Stimulated activated CD4-positive, alpha-beta T cell treated with anti-CD3 and anti-CD28 coated beads, Interleukin-2, amount 100 ng/mL, for 24 hours (primary cell): ENCODE measurements around the gene KRT86.
"Not testable (repeated sequence)": the region's sequence is repeated elsewhere in the genome, so short reads cannot be mapped to it uniquely, and the experiment has no call there.

ENCODE experiments used
- DNase-seq, 2 donors: peaks; one replicate each; pipeline ENCODE4 v3.0.0-alpha.2; 2020

The KRT86 gene

GRCh38 chr12:52270541-52271070 is 3.8 kb upstream of the KRT86 start:
- no peak for DNase-seq

- no peak for DNase-seq
These were observed 3.3 kb upstream of the KRT86 start for GRCh38 chr12:52271158-52271557.

GRCh38 chr12:52275686-52276085 is 1.2 kb downstream of the KRT86 start:
- no peak for DNase-seq

DNA sequence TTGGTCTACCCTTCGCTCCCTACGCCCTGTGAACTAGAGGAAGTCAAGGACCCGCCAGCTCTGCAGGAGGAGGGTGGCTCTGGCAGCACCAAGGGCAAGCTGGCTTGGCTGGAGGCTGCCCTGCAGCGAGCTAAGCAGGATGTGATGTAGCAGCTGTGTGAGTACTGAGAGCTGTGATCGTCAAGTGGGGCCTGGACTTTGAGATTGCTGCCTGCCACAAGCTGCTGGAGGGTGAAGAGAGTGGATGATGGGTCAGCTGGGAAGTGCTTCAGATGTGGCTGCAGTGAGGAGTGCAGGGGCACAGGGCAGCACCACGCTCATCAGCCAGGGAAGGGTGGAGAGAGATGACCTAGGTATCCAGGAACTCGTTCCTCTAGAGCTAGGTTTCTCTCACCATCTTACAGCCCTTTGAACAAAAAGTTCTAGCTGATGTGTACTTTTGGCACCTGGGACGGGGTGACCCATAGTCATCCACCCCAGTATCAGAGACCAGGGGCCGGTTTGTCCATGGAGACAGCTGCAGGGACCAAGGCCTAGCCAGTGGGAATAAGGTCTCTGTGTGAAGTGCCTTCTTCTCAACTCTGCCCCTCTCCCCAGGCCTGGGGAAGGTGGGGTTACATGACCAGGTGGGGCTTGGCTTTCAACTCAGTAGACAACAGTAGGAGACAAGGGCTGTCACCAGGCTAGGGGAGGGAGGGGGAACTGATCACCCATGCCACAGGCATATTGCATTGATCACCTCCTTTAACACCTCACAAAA is 3.2 kb downstream of the KRT86 start:
- no peak for DNase-seq

GRCh38 chr12:52278575-52279421 is 4.4 kb downstream of the KRT86 start:
- peak; percentile 81 to 84 for DNase-seq

DNA sequence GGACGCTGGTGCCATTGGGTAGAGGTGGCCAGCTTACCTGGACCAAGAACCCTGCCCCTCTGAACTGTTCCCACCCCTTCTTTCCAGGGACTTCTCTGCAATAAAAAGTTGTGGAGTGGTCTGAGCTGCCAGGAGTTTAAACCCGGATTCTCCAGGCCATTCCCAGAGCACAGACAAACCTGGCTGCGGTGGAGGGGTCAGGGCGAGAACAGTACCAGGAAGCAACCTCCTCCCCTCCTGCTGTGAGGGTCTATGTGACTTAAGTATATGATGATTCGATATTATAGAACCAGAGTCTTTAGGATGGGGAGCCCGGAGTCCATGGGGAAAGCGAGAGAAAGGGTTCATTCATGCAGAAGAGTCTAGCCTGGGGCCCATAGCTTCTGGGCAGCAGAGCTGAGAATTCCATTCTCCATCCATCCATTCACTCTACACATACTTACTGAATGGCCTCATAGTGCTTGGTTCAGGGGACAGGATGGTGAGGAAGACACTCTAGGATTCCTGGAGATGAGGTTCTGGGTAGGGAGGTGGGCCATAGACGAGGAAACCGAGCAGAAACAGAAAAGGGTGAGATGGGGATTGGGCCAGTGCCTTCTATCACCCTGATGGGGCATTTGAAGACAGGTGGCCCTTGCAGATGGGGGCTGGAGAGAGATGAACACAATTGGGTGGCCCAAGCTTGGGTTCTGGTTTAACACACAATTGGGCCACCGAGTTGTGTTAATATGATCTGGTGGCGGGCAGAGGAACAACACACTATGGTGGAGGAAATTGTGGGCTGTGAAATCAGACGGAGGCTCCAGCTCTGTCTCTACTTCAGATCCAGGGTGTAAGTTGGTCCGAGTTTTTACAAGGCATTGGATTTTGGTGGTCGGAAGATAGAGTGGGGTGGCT is 5.2 kb downstream of the KRT86 start:
- DNase-seq: no peak

GRCh38 chr12:52280319-52280795 is 5.9 kb downstream of the KRT86 start:
- no peak for DNase-seq

- DNase-seq: no peak
These were observed 6.5 kb downstream of the KRT86 start for GRCh38 chr12:52280796-52281560.

- DNase-seq: no peak
These were observed 10.2 kb downstream of the KRT86 start for GRCh38 chr12:52284562-52285171.

GRCh38 chr12:52285172-52285745 is 10.8 kb downstream of the KRT86 start:
- no peak for DNase-seq

DNA sequence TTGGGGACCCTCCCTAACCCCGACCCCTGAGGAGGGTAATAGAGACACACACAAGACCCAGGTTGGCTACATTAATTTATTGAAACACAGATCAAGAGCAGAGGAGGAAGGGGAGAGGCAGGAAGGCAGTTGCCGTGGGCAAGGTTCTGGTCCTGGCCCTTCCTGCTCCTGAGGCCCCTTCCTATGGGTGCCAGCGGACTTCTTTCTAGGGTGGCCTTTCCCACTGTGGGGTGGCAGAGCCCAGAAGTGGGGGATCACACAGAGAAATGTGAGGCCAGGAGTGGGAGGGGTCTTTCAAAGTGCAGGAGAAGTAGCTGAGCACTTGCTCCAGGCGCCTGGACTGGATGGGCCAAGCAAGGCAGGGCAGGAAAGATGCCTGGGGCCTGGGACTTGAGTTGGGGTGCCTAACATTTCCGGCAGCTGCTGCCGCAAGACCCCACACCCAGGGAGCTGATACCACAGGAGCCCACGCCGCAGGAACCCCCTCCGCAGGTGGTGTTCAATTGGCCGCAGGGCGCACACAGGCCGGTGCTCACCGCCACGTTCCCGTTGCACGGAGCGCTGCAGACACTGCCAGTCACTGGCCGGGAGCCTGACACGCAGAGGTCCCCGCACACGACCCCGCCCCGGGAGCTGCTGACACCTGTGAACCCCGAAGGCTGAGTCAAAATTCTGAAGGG is 11.5 kb downstream of the KRT86 start:
- no peak for DNase-seq

DNA sequence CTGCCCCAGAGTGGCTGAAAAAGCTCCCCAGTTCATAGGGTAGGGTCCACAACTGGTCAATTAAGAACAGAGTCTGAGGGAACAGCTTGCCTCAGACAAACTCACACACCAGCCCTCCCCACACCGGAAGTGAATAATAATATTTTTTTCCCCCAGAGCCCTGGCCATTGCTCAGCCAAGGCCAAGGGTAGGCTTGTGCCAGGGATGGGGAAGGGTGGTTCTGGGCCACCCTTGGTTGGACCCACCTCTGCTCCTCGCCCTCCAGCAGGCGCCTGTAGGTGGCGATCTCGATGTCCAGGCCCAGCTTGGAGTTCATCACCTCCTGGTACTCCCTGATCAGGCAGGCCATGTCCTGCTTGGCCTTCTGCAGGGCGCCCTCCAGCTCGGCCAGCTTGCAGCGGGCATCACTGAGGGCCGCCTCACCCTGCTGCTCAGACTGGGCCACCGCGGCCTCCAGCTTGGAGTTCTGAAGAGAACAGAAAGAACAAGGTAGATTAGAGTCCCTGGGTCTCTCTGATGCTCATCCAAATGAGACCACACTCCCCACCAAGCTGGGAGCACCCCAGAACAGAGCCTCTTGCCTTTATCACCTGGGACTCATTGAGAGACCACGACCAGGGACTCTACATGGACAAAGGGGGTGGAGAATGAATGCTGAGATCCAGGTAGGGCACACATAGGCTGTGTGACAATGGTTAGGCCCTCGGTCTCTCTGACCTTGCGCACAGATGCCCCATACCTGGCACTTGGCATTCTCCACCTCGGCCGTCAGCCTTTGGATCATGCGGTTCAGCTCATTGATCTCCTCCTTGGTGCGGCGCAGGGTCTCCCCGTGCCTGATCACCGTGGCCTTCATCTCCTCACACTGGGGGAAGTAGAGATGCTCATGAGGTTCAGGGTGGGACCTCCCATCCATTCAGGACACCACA is 12.7 kb downstream of the KRT86 start:
- not testable (repeated sequence) for DNase-seq

- DNase-seq: not testable (repeated sequence)
These were observed 13.7 kb downstream of the KRT86 start for GRCh38 chr12:52287816-52288805.

DNA sequence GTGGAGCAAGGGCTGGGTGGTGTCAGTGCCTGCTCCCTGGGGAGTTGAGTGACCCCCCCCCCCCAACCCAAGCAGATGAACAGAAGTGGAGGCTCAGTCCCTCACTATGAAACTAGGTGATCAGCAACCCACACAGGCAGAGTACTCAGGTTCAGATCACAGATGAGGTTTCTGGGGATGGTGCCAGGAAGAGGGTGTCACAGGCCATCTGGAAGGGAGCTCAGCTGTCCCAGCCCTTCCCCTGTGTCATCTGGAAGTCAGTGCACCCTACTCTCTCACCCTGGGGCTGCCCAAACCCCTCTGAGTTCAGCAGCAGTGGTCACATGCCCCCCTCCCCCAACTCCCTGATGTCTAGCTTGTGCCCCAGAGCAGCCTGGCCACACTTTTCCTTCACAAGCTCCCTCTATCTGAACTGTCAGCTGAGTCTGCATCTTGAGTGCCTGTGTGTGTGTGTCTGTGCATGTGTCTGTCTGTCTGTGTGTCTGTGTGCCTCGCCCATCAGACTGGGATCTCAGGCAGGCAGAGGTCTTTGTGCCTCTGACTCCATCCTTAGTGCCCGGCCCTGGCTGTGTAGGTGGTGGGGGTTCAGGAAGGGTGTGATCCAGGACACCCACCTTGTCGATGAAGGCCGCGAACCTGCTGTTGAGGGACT is 16.2 kb downstream of the KRT86 start:
- DNase-seq: not testable (repeated sequence)

GRCh38 chr12:52291267-52291935 is 17.0 kb downstream of the KRT86 start, which contains the start of gene KRT81:
TSS of gene KRT81 (minus strand) at chr12:52291534. CDS start at chr12:52291465, 69 bp downstream.
- DNase-seq: no peak

- DNase-seq: no peak
These were observed 19.5 kb downstream of the KRT86 start for GRCh38 chr12:52293926-52294325.

GRCh38 chr12:52294803-52295202 is 20.4 kb downstream of the KRT86 start:
- DNase-seq: no peak
